Endothelial cell of umbilical vein (primary cell): ENCODE data around the gene RTN4R.
"Not testable (repeated sequence)": the region's sequence is repeated elsewhere in the genome, so short reads cannot be mapped to it uniquely, and the experiment has no call there.

ENCODE experiments used
- CTCF ChIP-seq, 2 donors: IDR thresholded peaks; 1 replicate in 1 of 2; 2 replicates in 1 of 2; pipeline ENCODE4 v1.5.1; 2011; ENCODE audit warnings: low read length in 2 of 2, mild to moderate bottlenecking in 2 of 2, moderate library complexity in 2 of 2, control low read depth in 1 of 2, inconsistent platforms in 1 of 2, low read depth in 1 of 2; ENCODE audit not compliant: insufficient read depth in 1 of 2; ENCODE audit errors: extremely low read depth in 1 of 2
- GATA2 ChIP-seq: IDR thresholded peaks from 2 replicates; pipeline ENCODE4 v1.7.0; 2011; ENCODE audit warnings: low read depth, mild to moderate bottlenecking, moderate library complexity, mixed read lengths, low read length; ENCODE audit not compliant: insufficient read length, insufficient read depth

DNA sequence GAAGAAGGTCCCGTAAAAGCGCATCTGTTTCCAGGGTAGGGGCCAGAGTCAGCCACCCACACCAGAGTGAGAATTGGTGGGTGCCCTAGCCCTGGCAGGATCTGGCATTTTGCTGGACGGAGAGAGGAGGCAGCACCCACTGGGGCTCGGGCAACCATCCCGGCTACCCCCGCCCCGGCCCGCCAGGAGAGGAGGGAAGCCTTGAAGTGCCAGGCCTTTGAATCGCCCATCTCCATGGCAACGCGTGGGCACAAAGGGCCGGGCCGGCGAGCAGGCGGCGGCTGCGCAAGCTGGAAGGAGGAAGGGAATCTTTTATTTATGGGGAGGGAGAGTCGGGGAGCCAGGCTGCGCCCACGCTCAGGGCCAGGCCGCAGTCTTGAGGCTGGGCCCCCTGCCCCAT, 12.0 kb upstream of the RTN4R start:
- not testable (repeated sequence) for TF ChIP-seq GATA2; CTCF (IDR thresholded peaks at IDR 0.05; ENCODE audit: extremely low read depth in 1 of 2, insufficient read depth in 1 of 2, low read depth in 1 of 2, low read length in 2 of 2)
